ENCODE results near the gene KCNH8. TPM values are rescaled to one million over a fixed set of nuclear protein-coding genes. Genes with fewer than 3 reads are reported as not detected.

Gene KCNH8
- total RNA-seq, 1 experiment from 2014 or later, result not detected

DNA sequence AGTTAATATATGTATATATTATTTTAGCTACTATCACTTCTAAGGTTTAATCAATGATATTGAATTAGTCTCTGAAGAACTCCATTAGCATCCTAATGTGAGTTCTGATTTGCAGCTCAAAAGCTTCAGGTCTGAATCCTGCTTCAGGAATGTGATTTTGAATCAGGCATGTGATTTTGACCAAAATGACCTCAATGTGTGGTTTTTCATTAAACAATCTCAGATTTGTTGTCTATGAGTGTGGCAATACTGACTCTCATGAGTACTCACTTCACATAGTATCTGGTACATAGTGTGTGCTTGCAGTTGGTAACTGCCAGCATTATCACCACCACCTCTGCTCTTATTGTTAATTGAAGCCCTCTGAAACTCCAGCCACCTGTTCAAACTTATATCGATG is 251.0 kb downstream of the KCNH8 start:
- no peak for DNase-seq (ENCODE audit: unreplicated experiment)
- no peaks in the 10 kb centered on the region for H3K27me3 Mint-ChIP-seq (ENCODE audit: insufficient read depth, unreplicated experiment)
- intact Hi-C loops (cut with micrococcal nuclease), result no loop called here
- no peaks in the 10 kb centered on the region for H3K9me3 Mint-ChIP-seq (ENCODE audit: unreplicated experiment)
- no TSS peak for BruUV-seq (replicated peaks)
- peaks cover 6% of the 10 kb centered on the region for H3K4me1 Mint-ChIP-seq (ENCODE audit: insufficient read depth, unreplicated experiment)
- H3K27ac Mint-ChIP-seq (ENCODE audit: low read depth, unreplicated experiment), result no peak overlapping the region
- TF ChIP-seq, protein P1, sequence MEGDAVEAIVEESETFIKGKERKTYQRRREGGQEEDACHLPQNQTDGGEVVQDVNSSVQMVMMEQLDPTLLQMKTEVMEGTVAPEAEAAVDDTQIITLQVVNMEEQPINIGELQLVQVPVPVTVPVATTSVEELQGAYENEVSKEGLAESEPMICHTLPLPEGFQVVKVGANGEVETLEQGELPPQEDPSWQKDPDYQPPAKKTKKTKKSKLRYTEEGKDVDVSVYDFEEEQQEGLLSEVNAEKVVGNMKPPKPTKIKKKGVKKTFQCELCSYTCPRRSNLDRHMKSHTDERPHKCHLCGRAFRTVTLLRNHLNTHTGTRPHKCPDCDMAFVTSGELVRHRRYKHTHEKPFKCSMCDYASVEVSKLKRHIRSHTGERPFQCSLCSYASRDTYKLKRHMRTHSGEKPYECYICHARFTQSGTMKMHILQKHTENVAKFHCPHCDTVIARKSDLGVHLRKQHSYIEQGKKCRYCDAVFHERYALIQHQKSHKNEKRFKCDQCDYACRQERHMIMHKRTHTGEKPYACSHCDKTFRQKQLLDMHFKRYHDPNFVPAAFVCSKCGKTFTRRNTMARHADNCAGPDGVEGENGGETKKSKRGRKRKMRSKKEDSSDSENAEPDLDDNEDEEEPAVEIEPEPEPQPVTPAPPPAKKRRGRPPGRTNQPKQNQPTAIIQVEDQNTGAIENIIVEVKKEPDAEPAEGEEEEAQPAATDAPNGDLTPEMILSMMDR (IDR thresholded peaks at IDR 0.05; ENCODE audit: unreplicated experiment), result no peak
- no peaks in the 10 kb centered on the region for H3K36me3 Mint-ChIP-seq (ENCODE audit: insufficient read depth, unreplicated experiment)
- H3K4me3 Mint-ChIP-seq (ENCODE audit: unreplicated experiment), result no peak overlapping the region
- CTCF ChIA-PET, result interaction anchor here (1.7 kb wide), 1 partner anchor 84 kb away, joined by 4 read pairs; no protein-coding TSS in a partner anchor
- POLR2A ChIA-PET, result interaction anchor here (0.6 to 1.0 kb wide), 2 partner anchors 9 to 48 kb away, joined by 3 to 4 read pairs; no protein-coding TSS in a partner anchor

DNA sequence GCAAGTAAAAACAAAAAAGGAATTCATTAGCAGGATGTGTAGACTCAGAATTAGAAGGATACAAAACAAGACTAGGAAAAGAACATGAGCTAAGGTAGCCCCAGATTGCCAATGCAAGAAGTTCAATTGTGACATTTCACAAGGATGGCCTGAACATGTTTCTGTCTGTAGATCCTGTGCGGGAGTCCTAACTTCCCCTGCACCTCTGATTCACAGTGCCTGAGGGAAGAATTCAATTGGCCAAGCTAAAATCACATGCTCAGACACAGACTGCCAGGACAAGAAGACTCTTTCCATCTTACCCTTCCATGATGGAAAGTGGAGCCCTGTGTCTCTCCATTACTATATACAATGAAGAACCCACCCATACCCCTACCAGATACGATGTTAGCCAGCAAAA is 251.5 kb downstream of the KCNH8 start:
- peaks cover 6% of the 10 kb centered on the region for H3K4me1 Mint-ChIP-seq (ENCODE audit: insufficient read depth, unreplicated experiment)
- H3K27ac Mint-ChIP-seq (ENCODE audit: low read depth, unreplicated experiment), result no peak overlapping the region
- DNase-seq (ENCODE audit: unreplicated experiment), result peak; percentile 45
- no peak overlapping the region for H3K4me3 Mint-ChIP-seq (ENCODE audit: unreplicated experiment)
- H3K9me3 Mint-ChIP-seq (ENCODE audit: unreplicated experiment), result no peaks in the 10 kb centered on the region
- H3K27me3 Mint-ChIP-seq (ENCODE audit: insufficient read depth, unreplicated experiment), result no peaks in the 10 kb centered on the region
- intact Hi-C loops (cut with micrococcal nuclease), result no loop called here
- ChIA-PET CTCF (interaction anchor here (1.0 to 1.7 kb wide), 2 partner anchors 10 to 83 kb away, joined by 4 read pairs; no protein-coding TSS in a partner anchor), POLR2A (interaction anchor here (0.6 to 1.2 kb wide), 3 partner anchors 9 to 58 kb away, joined by 3 to 4 read pairs (median 3); no protein-coding TSS in a partner anchor)
- BruUV-seq (replicated peaks), result no TSS peak
- no peaks in the 10 kb centered on the region for H3K36me3 Mint-ChIP-seq (ENCODE audit: insufficient read depth, unreplicated experiment)
- TF ChIP-seq, protein P1 (IDR thresholded peaks at IDR 0.05; ENCODE audit: unreplicated experiment), result no peak

- no peaks in the 10 kb centered on the region for H3K36me3 Mint-ChIP-seq (ENCODE audit: insufficient read depth, unreplicated experiment)
- TF ChIP-seq, protein P1 (IDR thresholded peaks at IDR 0.05; ENCODE audit: unreplicated experiment), result no peak
- no peaks in the 10 kb centered on the region for H3K9me3 Mint-ChIP-seq (ENCODE audit: unreplicated experiment)
- H3K27me3 Mint-ChIP-seq (ENCODE audit: insufficient read depth, unreplicated experiment), result peaks cover 24% of the 10 kb centered on the region
- H3K4me1 Mint-ChIP-seq (ENCODE audit: insufficient read depth, unreplicated experiment), result no peaks in the 10 kb centered on the region
- BruUV-seq (replicated peaks), result no TSS peak
- DNase-seq (ENCODE audit: unreplicated experiment), result no peak
- H3K4me3 Mint-ChIP-seq (ENCODE audit: unreplicated experiment), result no peak overlapping the region
- H3K27ac Mint-ChIP-seq (ENCODE audit: low read depth, unreplicated experiment), result no peak overlapping the region
- intact Hi-C loops (cut with micrococcal nuclease), result no loop called here
- POLR2A ChIA-PET, result no interaction called here
- CTCF ChIA-PET, result no interaction called here
Measured at GRCh38 chr3:19420159-19420558, 271.8 kb downstream of the KCNH8 start.

DNA sequence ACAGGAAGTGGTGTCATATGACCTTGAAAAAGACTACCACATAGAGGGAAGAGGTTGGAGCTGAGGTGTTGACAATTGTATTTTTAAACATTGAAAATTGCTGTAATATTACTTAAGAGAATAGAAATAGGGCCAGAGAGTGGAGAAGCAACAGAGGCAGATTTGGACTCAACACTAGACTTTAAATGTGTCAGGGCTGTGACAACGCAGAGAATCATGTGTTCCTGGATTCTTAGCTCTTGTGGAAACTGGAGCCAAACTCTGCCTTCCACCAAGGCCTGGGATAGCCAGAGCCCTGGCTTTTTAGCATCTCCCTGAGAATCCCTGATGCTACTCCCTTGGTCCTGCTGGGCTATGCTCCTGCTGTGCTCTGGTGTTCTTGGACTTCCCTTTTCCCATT is 277.5 kb downstream of the KCNH8 start:
- ChIA-PET CTCF (no interaction called here), POLR2A (no interaction called here)
- Mint-ChIP-seq H3K9me3 (ENCODE audit: unreplicated experiment) (no peaks in the 10 kb centered on the region), H3K4me3 (ENCODE audit: unreplicated experiment) (no peak overlapping the region), H3K36me3 (ENCODE audit: insufficient read depth, unreplicated experiment) (no peaks in the 10 kb centered on the region), H3K27ac (ENCODE audit: low read depth, unreplicated experiment) (no peak overlapping the region), H3K27me3 (ENCODE audit: insufficient read depth, unreplicated experiment) (peaks cover 4% of the 10 kb centered on the region), H3K4me1 (ENCODE audit: insufficient read depth, unreplicated experiment) (no peaks in the 10 kb centered on the region)
- no peak for DNase-seq (ENCODE audit: unreplicated experiment)
- TF ChIP-seq, protein P1 (IDR thresholded peaks at IDR 0.05; ENCODE audit: unreplicated experiment), result no peak
- BruUV-seq (replicated peaks), result no TSS peak
- intact Hi-C loops (cut with micrococcal nuclease), result no loop called here

All from MCF 10A (cell line).